22Rv1 (cell line): ENCODE results near the gene COBLL1.

Source experiments
- ZFX ChIP-seq: fragments of 450-650 bp; IDR thresholded peaks from 2 replicates; pipeline ENCODE4 v1.6.1; 2017; ENCODE audit warnings: antibody characterized with exemption, borderline replicate concordance
- TF ChIP-seq, protein P1 (sequence below): fragments of 450-650 bp; IDR thresholded peaks from 2 replicates; pipeline ENCODE4 v1.5.1; 2017; ENCODE audit warnings: mild to moderate bottlenecking

GRCh38 chr2:164747140-164747539 is 94.5 kb downstream of the COBLL1 start:
- TF ChIP-seq, protein P1, sequence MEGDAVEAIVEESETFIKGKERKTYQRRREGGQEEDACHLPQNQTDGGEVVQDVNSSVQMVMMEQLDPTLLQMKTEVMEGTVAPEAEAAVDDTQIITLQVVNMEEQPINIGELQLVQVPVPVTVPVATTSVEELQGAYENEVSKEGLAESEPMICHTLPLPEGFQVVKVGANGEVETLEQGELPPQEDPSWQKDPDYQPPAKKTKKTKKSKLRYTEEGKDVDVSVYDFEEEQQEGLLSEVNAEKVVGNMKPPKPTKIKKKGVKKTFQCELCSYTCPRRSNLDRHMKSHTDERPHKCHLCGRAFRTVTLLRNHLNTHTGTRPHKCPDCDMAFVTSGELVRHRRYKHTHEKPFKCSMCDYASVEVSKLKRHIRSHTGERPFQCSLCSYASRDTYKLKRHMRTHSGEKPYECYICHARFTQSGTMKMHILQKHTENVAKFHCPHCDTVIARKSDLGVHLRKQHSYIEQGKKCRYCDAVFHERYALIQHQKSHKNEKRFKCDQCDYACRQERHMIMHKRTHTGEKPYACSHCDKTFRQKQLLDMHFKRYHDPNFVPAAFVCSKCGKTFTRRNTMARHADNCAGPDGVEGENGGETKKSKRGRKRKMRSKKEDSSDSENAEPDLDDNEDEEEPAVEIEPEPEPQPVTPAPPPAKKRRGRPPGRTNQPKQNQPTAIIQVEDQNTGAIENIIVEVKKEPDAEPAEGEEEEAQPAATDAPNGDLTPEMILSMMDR, result no peak
- no peak for TF ChIP-seq ZFX
